ENCODE data around the gene TEAD3. TPM values are rescaled to one million over a fixed set of nuclear protein-coding genes. Genes with fewer than 3 reads are reported as not detected.

TEAD3 gene
- total RNA-seq, 1 donor = 0.54 TPM

DNA sequence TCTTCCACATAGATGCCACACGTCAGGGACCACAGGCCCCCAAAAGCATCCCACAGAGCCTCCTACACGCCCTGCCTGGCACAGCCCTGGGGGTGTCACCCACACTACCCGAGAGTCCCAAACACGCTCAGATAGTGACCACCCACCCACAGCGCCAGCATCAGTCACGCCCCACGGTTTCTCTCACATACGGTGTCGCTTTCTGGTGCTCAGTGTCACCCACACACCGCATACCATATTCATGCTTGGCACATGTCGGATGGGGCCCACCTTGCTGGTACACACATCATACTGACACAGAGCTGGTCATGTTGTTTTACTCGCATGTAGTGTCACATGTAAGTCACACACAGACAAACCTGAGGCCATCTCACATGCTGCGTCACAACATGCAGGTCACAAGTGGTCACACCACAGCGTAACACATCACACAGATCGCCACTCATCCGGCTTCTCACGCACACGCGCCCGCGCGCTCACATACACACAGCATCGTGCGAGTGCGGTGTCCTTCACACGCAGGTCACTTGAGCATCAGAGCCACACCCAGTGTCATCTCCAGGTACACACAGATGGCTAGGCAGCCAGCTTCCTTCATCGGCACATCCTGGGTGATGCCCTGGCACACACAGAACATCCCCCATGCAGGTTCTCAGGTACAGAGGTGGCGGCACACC lies 3.4 kb downstream of the TEAD3 start:
- no peak for DNase-seq (ENCODE audit: low read depth in 2 of 3, low spot score in 2 of 3)

DNA sequence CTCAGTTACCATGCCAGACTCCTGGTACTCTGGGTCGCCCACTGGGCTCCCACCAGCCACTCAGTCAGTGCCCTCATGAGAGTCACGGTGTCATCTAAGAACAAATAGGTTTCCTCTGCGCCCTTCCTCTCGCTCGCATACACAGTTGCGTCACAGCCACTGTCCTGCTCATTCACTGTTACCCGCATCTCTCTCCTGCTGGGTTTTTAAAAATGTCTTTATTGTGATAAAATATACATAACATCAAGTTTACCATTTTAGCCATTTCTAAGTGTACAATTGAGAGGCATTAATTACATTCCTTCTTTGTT lies 4.0 kb downstream of the TEAD3 start:
- DNase-seq (ENCODE audit: low read depth in 2 of 3, low spot score in 2 of 3) = no peak

DNA sequence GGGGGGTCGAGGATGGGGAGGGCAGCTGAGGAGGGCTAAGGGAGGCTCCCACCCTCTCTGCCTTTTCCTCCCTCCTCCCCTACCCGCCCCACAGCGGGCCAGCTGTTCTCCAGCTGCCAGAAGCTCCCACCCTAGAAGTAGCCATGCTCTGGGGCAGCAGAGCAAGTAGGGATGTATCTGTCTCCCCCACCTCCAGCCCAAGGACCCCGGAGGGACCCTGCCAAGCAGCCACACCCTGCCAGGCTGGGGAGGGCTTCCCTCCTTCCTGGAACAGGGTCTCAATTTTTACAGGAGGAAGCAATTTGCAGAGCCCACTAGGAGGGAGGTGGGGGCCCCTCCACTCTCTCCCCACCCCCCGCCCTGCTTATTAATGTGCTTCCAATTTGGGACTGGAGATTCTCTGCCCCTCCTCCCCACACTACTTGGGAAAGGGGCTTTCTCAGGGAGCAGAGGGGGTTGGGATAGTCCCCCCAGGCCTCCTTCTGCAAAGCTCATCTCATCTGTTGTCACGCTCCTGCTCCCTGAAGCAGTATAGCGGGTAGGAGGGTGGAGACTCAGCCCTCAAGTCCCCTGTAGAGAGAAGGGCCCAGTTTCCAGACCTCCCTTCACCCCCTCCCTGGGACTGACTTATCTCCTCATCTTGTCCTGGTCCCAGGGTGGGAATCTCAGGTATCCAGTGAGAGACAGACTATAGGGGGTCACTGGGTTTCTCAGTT lies 4.5 kb downstream of the TEAD3 start:
- no peak for DNase-seq (ENCODE audit: low read depth in 2 of 3, low spot score in 2 of 3)

DNA sequence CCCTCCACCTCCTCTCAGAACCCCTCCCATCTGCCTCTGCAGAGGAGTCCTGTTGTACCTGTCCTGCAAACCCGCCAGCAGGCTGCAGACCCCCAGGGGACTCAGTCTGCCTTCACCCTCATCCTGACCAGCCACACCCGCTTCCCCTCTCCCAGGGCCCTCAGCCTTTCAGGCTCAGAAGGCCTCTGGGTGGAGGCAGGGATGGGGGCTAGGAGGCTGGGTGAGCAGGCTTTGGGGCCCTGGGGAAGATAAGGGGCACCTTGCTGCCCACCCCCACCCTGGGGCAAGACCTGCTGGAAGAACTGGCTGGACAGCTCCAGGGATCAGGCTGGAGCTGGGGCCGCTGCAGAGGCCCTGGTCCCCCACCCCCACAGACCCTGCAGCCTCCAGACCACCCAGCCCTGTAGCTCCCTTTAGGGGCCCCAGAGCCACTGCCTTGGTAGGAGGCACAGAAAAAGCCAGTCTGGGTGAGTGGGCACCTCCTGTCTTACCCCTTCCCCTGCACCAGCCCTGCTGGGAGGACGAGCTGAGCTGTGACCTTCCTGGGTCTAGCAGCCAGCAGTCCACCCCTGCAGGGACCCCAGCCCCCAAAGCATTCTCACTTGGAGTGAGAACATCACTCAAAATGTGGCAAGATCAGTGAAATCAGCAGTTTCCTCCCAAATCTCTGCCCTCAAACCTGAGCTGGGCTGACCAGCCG lies 5.2 kb downstream of the TEAD3 start:
- no peak for DNase-seq (ENCODE audit: low read depth in 2 of 3, low spot score in 2 of 3)

DNA sequence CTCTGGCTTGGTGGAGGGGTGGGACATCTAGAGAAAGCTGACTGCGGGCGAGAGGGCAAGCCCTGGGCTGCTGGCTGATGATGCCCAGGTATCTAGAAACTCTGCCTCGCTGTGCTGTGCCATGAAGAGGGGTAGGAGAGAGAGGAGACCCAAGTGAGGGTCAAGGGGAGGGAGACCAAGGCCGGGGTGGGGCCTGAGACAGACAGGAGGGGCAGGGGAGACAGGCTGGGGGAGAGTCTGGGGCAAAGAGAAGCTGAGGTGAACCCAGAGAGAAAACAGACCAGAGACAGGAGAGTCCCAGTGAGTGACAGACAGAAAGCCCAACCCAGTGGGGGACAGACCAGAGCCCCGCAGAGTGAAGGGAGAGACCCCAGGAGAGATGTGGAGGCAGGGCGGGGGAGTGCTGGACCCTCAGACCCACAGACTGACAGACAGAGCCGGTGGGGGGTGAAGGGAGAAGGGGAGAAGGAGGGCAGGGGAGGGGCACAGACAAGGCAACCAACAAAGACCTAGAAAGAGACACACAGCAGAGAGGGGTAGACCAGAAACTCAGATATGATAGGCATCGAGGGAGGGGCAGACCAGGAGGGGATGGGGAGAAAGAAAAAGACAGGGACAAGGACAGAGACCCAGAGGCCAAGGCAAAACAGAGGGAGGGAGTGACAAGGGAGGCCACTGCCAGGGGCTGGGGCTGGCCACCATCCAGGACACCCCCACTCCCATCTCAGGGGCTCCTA lies 5.9 kb downstream of the TEAD3 start:
- no peak for DNase-seq (ENCODE audit: low read depth in 2 of 3, low spot score in 2 of 3)

DNA sequence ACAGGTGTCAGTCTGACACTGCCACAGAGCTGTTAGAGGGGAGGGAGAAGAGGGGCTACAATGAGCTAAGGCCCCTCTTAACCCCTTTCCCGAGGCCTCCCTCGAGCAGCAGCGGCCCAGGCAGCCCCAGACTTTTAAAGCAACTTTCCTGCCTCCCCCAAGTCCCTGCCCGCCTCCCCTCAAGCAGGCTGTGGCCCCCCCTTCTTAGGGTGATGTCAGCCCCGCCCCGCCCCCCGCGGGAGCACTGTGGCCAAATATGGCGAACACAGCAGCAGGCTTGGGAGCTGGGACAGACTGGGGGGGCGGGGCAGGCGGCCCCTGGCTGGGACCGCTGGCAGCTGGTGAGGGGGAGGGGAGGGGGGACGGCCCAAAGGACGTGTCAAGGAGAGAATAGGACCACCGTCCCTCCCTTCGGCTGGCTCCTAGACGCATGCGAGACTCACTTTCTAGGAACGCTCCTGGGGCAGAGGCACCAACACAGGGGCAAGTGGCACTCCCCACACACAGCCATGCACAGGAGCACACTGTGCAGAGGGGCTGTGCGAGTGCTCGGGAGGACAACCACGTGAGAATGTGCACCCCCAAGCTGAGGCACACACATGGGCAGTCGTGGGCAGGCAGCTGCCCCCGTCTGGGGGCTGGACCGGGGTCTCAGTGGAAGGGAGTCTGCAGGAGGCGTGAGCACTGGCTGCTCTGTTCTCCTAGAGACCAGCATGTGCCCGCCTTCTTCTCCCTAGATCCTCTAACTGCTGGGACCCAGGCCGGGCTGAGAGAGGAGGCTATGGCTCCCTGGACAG lies 6.7 kb downstream of the TEAD3 start:
- no peak for DNase-seq (ENCODE audit: low read depth in 2 of 3, low spot score in 2 of 3)

DNA sequence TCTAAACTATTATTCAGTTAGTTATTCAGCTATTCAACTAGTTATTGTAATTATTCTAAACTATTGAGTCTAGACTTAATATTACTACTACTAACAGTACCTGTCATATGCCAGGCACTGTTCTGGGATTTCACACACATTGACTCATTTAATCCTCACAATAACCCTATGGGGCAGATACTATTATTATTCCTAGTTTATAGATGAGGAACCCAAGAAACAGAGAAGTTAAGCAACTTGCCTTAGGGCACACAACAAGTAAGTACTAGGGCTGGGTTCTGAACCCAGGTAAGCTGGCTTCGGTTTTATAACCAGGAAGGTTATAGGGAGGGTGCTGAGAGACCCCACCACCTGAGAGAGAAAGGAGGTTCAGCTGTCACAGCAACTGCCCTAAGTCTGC lies 7.8 kb downstream of the TEAD3 start:
- DNase-seq (ENCODE audit: low read depth in 2 of 3, low spot score in 2 of 3) = no peak

DNA sequence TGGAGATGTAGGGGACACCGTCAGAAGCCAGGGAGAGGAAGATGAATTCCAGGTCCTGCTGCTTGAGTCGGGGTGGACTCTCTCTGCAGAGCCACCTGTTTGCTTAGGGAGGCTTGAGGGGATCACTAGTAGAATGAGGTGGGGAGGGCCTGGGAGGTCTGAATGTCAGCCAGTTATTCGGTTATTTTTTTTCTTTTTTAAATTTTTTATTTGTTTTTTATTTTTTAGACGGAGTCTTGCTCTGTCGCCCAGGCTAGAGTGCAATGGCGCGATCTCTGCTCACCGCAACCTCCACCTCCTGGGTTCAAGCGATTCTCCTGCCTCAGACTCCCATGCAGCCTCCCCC lies 8.4 kb downstream of the TEAD3 start:
- DNase-seq (ENCODE audit: low read depth in 2 of 3, low spot score in 2 of 3) = no peak

DNA sequence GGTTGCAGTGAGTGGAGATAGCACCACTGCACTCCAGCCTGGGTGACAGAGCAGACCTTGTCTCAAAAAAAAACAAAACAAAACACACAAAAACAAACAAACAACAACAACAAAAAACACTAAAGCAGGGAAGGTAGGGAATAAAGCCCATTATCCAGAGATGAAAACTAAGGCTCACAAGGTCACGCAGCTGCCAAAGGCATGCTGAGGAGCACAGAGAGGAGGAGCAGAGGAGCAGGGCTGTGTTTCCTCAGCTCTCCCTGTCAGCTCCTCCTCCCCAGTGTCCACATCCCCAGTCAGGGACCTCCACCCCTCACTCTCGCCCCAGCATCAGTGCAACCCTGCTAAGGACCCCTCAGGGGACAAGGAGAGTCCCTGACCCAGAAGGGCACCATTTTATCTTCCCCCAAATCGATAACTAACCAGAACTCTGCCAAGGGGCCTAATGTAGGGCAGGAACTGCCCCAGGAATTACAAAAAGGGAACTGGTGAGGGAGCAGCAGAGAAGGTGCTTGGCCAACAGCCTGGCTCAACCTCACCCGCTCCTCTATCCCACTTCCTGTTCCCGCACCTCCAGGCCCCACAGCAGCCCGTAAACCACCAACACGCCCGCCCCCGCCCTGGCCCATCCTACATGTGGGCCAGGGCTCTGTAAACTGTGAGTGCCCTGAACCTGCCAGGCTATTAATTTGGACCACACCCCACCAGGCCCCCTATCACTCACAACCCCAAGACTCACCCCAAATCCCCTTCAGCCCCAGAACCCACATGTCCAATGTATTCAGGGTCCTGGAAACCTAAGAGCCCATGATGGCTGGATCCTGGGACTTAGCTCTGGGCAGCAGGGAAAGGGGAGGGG lies 9.0 kb downstream of the TEAD3 start:
- DNase-seq (ENCODE audit: low read depth in 2 of 3, low spot score in 2 of 3) = peak in 1 of 3 donors; percentile 32

DNA sequence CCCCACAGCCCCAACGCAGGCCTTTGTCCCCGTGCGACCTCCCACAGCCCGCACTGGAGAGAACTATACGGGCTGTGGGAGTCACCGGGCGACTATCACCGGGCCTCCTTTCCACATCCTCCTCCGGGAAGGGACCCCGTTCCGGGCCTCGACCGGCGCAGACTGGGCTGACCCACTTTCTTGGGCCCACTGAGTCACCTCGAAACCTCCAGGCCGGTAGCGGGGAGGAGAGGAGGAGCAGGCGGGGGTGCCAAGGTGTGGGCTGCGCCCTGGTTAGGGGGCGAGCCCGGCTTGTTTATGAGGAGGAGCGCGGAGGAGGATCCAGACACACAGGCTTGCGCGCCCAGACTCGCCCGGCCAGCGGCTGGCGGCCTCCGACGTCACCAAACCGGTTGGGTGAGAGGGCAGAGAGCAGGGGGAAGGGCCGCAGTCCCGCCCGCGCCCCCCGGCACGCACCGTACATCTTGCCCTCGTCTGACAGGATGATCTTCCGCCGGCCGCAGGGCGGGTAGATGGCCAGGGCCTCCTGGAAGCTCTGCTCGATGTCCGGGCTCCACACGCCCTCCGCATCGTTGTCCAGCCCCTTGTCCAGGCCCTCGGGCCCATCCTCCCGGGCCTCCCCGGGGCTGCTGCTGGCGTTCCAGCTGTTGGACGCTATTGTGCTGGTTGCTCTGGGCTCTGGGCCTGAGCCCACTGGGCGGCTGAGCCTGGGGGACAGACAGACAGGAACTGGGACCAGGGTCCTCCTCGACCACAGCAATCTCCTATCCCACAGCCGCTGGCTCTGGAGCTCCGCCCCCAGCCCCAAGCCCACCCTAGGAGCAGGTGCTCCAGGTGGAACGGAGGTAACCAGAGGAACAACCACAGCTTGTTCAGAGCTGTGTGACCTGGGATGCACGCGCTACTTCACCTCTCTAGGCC lies 10.6 kb downstream of the TEAD3 start:
- no peak for DNase-seq (ENCODE audit: low read depth in 2 of 3, low spot score in 2 of 3)

DNA sequence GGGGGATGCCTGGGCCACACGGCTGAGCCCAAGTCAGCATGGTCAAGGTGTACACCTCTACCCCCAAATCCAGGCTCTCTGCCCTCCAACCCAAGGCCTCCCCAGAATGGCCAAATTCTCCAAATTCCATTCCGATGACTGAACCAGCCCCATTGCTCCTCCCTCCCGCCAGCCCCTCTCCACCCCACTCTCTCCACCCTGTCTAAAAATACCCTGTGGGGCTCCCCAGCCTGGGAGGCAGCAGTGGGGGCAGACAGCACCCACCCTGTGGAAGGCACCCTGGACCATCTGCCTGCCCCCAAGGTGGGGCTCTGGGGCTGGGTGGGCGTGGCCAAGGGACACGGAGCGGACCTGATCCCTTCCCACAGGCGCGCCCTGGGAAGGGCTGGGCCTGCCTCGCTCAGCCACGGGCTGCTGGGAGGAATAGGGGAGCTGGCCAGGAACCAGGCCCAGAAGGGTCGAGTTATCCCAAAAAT lies 11.4 kb downstream of the TEAD3 start:
- no peak for DNase-seq (ENCODE audit: low read depth in 2 of 3, low spot score in 2 of 3)

DNA sequence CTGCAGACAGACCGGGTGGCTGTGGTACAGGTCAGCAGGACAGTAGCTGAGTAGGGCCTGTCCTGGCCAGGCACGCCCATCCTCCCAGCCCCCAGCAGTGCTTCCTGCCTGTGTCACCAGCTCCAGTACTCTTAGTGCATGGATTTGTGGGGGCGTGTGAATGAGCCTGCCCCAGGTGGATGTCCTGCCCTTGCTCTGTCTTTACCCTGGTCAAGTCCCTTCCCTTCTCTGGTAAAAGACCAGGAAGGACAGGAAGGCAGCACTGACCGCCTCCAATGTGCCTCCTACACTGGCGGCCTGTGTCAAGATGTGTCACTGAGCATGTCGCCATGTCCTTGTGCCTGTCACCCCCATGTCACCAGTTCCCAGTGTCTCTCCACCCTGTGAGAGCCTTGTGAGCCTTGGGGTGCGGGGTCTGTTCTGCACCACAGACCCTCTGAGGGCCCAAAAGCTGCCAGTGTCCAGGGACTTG lies 11.9 kb downstream of the TEAD3 start:
- no peak for DNase-seq (ENCODE audit: low read depth in 2 of 3, low spot score in 2 of 3)

DNA sequence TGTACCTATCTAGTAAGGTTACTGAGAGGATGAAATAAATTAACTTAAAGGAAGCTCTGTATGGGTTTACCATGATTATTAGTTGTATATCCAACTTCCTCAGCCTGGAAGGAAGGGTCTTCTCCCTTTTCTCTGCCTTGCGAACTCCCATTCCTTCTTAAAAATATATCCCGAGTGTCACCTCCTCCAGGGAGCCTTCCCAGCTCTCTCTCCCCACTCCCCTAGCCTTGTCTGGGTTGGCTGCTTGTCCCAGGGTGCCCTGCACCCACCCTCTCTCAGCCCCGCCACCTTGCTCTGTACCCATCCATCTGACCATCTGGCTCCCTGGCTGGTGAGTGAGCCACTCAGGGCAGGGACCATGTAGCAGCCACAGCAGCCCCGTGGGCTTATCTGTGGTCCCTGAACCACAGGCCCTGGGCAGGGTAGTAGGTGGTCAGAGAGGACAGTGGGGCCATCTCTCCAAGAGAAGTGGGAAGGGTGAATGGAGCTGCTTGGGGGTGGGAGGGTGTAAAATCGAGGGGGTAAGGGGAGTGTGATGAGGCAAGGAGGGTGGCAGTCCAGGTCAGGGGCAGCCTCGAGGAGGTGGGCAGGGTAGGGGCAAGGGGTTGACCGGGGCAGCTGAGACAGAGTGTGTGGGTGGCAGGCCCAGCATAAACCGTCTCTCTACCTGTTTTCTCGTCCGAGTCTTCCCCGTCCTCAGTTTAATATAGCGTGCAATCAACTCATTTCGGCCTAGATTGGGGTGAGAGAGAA lies 12.8 kb downstream of the TEAD3 start:
- DNase-seq (ENCODE audit: low read depth in 2 of 3, low spot score in 2 of 3) = no peak

DNA sequence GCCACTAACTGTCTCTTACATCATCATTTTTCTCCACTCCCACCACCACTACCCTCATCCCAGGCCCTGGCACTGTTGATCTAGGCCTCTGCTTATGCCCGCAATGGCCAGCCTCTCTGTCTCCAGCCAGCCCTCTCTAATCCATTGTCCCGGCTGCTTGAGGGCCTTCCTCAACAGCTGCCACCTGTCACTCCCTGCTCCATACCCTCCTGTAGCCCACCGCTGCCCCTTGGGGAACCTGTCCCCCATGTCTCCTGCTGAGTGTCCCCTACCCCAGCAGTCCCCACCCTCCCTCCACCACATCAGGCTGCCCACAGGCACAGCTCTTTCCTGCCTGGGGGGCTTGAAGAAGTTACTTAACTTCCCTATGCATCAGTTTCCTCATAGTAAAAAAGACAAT lies 13.4 kb downstream of the TEAD3 start:
- DNase-seq (ENCODE audit: low read depth in 2 of 3, low spot score in 2 of 3) = no peak

DNA sequence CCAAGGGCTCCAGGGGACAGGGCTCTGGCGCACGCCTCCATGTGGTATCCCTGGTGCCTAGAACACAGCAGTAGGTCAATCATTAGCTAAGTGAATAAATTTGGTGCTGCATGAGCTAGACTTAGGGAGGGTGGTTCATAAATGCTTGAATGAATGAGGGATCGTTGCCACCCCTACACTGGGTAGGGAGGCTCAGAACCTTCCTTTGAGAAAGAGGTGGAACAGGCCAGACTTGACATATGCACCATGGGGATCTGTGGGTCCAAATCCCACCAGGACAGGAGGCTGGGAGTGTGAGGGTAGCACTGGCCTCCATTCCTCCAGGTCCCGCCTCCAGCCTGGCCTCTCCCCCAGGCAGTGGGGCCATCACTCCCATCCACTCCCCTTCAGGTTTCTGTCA lies 13.8 kb downstream of the TEAD3 start:
- no peak for DNase-seq (ENCODE audit: low read depth in 2 of 3, low spot score in 2 of 3)

DNA sequence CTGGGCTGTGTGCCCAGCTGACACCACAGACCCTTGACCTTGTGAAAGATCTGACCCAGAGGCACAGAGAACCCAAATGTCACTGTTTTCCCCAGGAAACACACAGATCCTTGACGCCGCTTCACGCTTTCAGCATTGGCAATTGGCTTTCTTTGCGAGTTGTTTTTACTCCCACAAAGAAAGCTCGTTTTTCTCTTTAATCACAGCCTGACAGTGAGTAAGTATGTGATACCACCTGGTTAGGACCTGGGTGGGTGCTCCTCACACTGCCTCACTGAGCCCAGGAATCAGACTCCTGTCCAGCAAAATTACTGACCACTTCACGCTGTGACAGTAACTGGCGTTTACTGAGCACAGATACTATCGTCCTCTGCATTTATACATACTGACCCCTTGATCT lies 15.7 kb downstream of the TEAD3 start:
- DNase-seq (ENCODE audit: low read depth in 2 of 3, low spot score in 2 of 3) = no peak

DNA sequence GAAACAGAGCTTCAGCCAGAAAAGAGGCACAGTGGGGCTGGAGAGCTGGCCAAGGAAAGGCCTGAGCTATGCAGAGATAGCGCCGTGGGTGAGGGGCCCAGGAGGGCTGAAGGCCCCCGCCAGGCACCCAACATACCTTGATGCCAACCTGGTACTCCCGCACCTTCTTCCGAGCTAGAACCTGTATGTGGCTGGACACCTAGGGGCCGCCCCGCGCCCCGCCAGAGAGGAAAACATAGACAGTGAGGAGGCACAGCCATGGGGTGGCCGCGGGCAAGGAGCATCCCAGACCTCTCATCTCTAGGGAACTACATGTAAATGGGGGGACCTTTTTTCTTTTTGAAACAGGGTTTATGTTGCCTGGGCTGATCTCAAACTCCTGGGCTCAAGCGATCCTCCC lies 16.7 kb downstream of the TEAD3 start:
- DNase-seq (ENCODE audit: low read depth in 2 of 3, low spot score in 2 of 3) = no peak

DNA sequence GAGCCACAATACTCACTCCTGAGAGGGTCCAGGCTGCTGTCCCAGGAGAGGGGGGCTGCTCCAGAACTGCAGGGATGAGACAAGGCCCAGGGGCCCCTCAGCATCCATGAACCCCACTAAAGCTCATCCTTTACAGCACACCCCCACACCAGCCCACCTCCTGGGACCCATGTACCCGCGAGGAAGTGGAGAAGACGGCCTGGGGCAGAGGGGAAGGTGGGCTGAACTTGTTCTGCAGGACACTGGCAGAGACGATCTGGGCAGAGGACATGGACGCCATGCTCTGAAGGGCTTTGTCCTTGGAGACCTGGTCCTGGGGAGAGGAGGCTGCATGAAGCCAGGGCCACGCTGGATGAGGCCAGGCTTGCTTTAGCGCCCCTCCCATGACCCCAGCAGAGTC lies 18.6 kb downstream of the TEAD3 start:
- DNase-seq (ENCODE audit: low read depth in 2 of 3, low spot score in 2 of 3) = no peak

Data from hematopoietic multipotent progenitor cell (in vitro differentiated cells).